ENCODE results near the gene HMCN2.
"Not testable (repeated sequence)": the region's sequence is repeated elsewhere in the genome, so short reads cannot be mapped to it uniquely, and the experiment has no call there.

Gene HMCN2

DNA sequence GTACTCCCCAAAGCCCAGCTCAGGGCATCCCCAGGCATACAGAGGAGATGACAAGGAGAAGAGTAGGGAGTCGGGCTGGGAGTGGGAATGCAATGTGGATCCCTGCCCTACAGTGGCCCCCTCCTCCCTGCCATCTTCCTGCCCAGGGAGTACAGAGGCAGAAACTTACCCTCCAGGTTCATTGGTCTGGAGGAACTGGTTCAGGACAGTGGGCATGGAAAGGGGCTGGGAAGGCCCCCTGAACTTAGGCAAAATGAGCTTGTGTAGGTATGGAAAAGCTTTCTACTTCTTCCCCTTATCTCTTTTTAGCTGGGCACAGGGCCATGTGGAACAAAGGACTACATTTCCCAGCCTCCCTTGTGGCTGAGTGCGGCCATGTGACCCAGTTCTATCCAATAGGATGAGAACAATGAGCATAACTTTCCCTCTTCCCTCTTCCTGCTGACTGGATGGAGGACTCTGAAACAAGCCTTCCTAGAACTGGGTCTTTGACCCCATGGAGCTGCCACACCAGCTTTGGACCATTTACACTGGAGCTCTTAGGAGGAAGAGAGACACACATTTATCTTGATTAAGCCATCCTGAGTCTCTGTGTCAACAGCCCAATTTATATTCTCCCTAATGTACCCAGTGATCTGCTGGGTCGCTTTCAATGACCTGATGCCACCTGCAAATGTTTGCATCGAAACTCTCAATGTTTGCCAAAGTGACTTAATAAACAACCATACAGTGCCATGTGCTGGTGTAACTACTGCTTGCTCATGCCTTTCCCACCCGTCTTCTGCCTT is 25.0 kb upstream of the HMCN2 start:
- peak; percentile 85 for DNase-seq

DNA sequence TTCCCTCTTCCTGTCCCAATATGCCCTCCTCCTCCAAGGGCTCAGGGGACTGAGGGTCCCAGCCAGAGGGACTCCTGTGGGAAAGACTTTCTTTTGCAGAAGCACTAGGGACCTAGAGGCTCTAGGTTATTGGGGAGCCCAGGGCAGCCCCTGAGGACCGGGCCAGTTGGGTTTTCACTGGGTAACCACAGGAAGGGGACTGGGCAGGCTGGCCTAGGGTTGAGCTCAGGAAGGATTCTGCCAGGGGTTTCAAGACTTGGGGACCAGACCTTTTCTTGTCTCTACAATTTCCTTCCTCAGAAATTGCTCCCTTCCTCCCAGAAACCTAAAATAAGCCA is 24.4 kb upstream of the HMCN2 start:
- no peak for DNase-seq

DNA sequence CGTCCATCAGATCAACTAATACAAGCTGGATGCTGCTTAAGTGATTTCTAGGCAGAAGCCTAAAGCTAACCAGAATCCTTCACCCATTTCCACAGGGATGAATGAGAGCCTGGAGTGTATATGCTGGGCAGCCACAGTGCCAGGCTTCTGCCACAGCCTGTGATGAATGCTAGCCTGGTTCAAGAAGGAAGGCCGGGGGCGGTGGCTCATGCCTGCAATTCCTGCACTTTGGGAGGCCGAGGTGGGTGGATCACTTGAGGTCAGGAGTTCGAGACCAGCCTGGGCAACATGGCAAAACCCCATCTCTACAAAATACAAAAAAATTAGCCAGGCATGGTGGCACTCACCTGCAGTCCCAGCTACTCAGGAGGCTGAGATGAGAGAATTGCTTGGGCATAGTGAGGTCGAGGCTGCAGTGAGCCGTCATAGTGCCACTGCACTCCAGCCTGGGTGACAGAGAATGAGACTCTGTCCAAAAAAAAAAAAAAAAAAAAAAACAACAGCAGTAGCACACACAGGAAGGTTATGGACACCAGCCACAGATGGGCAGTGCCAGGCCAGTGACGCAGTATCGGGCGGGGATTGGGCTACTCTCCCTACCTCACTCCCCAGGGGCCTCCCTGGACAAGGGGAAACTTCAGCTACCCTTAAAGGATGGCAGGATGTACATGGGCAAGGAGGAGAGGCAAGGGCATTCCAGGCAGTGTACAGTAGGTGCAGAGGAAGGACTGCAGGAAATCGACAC is 23.1 kb upstream of the HMCN2 start:
- DNase-seq, result no peak

DNA sequence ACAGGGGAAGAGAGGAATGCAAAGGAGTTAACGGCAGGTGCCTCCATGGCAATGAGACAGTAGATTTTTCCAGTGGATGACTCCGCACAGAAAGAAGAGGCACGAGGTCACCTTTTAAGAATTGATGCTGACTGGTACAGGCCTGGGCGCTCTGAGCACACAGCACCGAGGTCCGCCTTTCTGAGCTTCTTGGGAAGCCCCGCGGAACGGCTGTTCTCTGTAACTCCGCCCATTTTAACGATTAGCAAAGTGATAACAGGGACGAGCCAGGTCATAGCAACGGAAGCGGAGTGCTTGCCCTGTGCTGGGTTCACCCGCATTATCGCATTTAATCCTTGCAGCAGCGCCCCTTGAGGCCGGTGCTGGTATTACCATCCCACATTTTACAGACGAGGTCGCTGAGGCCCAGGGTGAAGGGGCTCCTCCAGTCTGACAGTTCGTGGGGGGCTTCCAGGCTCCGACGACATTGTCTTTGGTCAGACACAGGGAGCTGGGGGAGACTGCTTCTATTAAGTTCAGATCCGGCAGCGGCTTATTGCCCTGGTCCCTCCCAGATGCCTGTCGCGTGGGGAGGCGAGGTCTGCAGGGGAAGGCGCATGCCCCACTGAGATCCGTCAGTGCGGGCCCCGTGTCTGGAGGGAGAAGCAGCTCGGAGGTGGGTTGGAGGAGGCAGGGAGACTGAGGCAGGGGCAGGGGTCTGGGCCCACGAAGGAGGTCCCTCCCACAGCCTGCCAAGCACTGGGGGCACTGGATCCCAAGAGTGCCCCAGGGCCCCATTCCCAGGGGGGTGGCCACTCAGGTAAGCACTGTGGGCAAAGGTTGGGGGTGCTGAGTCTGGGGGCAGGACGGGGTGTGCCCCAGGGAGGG is 22.3 kb upstream of the HMCN2 start:
- DNase-seq, result peak; percentile 86

DNA sequence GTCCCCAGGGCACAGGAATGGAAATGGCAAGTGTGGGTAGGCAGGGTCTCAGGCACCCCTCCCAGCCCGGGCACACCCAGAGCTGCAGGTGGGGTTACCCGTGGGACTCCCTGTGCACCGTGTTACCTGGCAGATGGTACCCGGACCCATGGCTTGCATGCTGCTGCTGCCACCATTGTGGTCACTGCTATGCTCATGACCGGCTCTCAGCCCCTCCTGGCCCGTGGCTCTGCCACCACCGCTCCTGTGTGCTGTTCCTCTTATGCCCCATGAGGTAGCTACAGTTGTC is 21.7 kb upstream of the HMCN2 start:
- DNase-seq, result no peak

DNA sequence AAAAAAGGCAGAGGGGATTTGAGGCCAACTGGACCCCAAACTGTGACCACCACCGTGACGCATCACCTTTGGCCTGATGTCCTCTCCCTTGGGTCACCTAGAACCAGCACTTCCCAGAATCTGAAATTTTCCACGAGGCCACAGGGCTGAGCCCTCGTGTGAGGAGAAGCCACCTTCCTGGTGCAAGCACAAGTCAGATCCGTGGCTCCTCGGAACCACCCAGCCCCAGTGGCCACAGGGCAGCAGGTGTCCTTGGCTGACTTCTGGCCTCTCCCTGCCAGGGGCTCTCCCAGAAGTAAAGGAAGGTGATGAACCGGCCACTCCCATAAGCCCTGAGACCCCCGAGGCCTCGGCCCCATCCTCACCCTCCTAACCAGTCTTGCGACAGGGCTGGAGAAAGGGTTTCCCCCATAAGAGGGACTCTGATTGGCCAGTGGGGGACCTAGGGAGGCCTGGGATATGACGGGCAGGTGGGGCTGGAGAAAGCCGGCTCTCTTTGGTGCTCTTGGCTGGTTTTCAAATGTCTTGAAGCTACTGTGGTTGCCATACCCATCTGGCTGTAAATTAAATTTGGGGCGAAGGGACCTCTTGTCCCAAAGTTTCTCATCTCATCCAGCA is 20.9 kb upstream of the HMCN2 start:
- no peak for DNase-seq

DNA sequence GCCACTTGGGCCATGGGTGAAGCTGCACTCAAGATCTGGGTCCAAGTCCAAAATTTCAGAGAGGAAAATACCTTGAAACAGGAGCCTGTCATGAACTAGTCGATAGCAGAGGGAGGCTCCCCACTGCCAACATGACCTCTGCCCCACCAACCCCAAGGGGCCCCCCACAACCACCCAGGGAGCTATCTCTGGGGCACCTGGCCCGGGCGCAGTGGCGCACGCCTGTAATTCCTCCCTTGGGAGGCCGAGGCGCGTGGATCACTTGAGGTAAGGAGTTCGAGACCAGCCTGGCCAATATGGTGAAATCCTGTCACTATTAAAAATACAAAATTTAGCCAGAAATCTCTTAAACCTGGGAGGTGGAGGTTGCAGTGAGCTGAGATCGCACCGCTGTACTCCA is 20.1 kb upstream of the HMCN2 start:
- no peak for DNase-seq

DNA sequence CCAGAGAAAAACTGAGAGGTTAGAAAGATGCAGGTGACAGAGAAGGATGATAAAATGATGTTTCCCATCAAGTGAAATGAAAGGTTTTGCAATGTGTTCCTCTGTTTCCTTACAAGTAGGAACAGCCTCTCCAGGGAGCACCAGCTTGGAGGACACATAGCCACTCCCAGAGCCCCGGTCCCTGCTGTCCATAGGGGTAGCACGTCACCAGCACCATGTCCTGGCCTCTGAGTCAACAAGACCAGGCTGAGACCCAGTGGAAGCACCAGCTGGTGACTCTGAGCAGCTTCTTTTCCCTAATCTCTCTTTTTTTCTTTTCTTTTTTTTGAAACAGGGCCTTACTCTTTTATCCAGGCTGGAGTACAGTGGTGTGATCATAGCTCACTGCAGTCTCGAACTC is 19.4 kb upstream of the HMCN2 start:
- DNase-seq, result no peak

DNA sequence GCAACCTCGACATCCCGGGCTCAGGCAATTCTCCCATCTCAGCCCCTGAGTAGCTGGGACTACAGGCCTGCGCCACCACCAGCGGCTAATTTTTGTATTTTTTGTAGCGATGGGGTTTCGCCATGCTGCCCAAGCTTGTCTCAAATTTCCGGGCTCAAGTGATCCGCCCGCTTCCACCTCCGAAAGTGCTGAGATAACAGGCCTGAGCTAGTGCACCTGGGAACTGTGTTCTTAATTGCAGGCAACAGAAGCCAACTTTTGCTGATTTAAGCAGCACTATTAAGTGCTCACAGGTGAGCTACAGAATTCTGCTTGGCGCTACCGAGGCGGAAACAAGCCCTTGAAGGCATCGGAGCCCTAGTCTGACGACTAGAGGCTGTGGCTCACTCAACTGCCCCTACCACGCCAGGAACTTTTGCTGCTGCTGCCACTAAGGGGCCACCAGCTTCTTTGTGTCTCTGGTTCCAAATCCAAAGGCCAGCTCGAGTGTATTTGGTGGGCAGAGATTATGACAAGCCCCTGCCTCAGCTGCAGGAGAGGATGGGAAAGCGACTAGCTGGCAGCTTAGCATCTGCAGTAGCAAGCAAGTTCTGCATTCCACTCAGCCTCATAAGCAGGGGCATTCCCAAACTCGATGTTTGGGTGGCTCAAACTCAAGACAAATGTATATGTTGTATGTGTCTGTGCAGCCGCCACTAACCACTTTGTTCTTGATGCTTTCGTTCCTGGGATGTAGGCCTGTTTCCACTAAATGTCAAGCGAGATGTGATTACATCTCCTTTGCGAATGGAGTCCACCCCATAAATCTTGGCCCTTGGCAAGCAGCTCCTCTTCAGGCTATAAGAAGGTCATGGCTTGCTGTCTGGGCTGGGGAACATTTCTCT is 10.6 kb upstream of the HMCN2 start:
- DNase-seq, result no peak

DNA sequence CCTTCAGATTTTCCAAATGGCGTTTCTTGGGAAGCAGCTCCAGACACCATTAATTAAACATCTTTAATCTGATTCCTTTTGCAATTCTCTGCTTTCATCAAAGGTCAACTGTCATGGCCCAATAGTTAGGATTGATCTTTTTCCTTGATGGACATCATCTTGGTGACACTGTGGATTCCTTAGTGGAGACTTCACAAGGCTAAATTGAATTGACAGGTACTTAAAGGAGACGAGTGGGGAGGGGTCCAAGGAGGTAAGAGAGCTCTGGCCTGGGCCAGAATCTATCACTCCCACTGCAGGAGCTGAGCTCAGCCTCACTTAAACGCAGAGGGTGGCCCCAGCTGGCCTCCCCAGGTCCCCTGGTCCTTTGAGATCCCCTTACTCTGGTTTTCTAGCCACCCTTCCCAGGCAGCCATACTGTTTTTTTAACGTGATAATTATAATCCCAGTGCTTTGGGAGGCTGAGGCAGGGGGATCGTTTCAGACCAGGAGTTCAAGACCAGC is 9.9 kb upstream of the HMCN2 start:
- no peak for DNase-seq

DNA sequence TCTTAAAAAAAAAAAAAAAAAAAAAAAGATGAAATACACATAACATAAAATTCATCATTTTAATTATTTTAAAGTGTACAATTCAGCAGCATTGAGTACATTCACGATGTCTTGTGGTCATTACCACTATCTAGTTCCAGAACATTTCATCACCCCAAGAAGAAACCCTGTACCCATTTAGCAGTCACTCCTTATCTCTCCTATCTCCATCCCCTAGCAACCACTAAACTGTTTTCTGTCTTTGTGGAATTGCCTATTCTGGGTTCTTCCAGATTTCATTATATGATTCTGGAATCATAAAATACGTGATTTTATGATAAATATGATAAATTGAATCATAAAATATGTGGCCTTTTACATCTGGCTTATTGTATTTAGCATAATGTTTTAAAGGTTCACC is 8.9 kb upstream of the HMCN2 start:
- no peak for DNase-seq

DNA sequence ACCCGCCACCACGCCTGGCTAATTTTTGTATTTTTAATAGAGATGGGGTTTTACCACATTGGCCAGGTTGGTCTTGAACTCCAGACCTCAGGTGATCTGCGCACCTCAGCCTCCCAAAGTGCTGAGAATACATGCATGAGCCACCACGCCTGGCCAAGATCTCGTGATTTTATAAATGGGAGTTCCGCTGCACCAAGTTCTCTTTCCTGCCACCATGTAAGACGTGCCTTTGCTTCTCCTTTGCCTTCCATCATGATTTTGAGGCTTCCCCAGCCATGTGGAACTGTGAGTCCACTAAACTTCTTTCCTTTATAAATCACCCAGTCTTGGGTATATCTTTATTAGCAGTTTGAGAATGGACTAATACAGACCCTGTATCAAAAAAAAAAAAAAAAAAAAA is 7.4 kb upstream of the HMCN2 start:
- not testable (repeated sequence) for DNase-seq

DNA sequence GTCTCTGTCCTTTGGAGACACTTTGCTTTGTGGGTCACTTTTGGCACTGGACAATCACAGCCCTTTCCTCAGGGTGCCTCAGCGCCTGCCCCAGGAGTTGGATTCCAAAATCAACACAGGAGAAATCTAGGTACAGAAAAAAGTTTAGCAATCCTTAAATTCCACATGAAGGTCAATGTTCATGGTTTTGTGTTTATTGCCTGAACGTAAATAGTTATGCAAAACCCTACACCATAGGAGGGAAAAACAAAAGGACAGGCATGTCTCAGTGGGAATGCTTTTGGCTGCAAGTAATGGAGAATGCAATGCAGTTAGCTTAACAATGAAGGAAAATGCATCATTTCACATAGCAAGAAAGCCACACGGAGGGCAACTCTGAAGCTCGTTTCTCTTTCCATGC is 6.5 kb upstream of the HMCN2 start:
- DNase-seq, result no peak

DNA sequence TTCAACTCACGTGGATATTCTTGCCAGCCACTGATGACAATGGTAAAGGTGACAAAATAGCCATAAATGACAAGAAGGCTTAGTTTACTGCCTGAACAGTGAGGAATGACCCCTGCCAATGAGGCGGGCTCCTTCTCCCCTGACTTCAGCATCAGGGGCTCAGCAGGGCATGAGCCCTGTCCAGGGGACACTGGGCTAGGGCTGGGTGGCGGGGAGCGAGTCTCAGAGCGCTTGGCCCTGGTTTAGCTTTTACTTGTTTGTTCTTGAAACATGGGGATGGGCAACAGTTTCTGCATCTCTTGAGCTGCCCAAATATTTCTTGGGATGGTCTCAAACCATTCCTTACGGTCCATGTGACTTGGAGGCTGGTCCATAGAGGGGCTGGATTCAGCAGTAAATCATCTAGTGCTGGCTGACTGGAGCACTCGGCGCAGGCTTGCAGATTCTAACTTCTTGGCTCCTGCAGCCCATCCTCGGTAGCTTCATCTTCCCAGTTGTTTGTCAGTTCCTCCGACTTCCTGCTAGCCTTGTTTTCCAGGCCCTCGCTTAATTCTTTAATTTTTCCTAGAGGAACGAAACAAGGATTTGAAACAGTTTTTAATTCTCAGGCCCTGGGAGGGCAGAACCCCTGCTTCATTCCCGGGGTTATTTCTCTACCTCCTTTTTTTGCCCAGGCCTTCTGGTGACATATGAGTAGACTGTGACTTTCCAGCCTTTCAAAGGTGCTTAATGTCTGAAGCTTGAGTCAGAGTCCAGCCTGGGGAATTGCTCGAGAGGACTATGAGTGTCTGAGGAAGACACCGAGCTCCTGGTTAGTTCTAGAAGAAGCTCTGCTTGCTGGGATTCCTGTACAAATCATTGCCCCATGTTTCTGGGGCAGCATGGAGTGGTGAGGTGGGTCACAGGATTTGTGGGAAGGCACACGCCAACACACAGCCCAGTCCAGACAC is 4.5 kb upstream of the HMCN2 start:
- DNase-seq, result no peak

DNA sequence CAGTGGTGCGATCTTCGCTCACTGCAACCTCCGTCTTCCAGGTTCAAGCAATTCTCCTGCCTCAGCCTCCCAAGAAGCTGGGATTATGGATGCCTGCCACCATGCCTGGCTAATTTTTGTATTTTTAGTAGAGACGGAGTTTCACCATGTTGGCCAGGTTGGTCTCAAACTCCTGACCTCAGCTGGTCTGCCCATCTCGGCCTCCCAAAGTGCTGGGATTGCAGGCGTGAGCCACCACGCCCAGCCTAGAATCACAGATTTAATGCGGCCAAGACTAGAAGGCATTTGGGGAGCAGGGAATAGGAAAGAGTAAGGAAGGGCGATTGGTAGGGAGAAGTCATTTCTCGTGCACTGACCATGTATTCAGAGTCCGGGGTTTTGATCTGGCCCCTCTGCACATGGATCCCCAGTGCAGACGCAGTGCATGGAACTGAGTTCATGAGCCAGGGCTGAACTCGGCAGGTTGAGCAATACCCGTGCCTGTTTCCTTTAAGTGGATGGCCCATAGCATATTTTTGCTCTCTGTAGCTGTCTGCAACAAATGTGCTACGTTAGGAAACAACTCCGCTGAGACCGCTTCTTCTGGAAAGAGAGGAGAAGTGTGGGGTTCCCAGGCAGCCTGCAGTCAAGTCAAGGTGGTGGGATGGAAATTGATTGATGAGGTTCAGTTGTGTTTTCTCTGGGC is 3.4 kb upstream of the HMCN2 start:
- DNase-seq, result no peak

DNA sequence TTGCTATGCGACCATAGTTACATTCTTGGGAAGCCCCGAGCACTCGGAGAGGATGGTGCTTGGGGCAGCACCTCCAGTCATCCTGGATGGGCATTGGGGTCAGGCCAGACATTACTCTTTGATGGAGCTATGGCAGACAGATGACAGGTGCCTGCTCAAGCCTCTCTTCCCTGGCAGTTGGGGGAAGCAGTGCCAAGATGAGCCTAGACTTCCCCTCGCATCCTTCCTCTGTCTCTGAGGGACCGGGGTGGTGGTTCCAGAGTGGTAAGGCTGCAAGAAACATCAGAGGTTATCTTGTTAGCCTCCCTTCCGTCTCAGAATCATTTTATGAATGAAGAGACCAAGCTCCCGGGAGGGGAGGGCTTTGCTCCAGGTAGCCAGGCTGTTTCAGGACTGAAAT is 2.8 kb upstream of the HMCN2 start:
- DNase-seq, result no peak

DNA sequence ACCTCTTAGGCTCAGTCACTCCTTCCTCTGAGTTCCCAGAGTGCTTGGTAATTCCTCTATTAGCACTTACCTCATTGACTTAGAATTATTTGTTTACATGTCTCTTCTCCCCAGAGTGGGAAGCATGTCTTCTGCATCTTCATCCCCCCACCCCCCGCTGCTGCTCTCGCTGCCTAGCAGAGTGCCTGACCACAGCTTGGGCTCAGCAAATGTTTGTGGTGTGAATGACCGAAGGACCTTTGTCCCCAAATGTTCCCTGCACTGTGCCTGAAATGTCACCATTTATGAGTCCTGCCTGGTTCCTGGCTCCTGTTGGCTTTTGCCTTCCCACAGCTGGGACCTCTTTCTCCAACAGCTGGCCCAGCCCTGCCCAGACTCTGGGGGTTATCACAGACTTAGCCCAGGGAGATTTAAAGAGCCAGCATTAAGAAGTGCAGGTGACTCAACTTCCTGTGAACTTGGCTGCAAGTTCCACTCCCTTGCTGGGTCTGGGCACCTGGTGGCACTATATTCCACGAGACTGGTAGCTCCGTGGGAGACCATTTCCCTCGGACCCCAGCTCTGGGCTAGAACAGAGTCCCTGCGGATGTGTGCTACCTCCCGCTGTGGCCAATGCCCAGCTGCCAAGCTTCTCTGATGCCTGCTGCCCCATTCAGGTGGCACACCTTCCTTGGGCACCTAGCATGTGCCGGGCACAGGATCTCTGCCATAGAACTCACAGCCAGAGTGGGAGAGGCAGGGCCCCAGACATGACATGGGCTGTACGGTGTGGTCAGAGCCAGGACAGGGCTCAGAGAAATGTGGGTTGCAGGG is 1.8 kb upstream of the HMCN2 start:
- peak; percentile 9 for DNase-seq

DNA sequence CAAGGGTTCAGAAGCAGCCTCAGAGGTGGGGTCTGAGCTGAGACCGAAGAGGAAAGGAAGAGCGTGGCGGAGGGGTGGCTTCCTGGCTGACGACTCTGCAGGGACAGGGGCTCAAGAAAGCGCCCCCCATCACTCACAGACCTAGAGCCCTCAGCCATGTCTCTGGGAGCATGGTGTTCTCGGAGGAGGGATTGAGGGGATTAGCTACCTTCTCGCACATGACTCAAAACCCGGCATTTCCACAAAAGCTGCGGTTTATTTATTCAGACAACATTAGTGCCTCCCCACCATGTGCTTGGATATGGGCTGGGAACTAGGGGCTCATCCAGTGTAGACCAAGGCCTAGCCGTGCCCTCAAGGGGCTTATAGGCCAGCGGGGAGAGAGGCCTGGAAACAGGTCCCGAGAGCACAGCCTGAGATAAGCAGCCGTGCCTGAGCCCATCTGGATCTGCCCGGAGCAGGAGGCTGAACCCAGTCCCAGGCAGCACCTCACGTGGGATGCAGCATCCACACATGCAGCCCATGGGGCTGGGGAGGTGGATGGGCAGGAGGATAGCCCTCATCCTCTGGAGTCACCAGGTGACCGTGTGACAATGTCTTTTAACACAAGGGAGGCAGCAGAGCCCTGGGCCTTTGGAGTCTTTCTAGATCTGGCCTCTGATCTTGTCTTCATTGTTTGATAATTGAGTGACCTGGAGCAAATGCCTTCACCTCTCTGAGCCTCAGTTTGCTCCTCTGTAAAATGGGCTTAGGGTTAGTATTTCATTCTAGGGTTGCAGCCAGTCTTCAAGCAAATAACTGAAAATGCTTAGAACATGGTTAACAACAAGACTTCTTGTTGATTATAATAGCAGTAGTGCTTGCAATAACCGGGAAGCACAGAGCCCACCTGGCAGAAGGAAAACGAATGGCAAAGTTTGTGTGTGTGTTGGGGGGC is 878 bp upstream of the HMCN2 start:
- DNase-seq, result no peak
